Osteoblast (primary cell): Measurements from ENCODE around the gene CACNA1C. TPM values are rescaled to one million over a fixed set of nuclear protein-coding genes. Genes with fewer than 3 reads are reported as not detected.
A peak's percentile ranks its signal among the peaks of the same experiment; 100 is the strongest.

ENCODE experiments used
- DNase-seq: peaks from one replicate; pipeline ENCODE4 v3.0.0; 2011; ENCODE audit warnings: low spot score, mixed read lengths; ENCODE audit not compliant: insufficient read length; ENCODE audit errors: missing footprints
- H2AFZ ChIP-seq: 2 replicates; pipeline ENCODE4 v1.6.0; 2011; ENCODE audit warnings: mild to moderate bottlenecking, low read length
- H3K27ac ChIP-seq: 2 replicates; pipeline ENCODE4 v1.5.1; 2011; ENCODE audit warnings: mild to moderate bottlenecking, low read depth, low read length, moderate library complexity
- H3K27me3 ChIP-seq: 2 replicates; pipeline ENCODE4 v1.6.0; 2012; ENCODE audit warnings: mild to moderate bottlenecking, control low read depth, inconsistent platforms, low read length, moderate library complexity; ENCODE audit not compliant: insufficient read depth
- H3K36me3 ChIP-seq: 2 replicates; pipeline ENCODE4 v1.5.1; 2011; ENCODE audit warnings: mild to moderate bottlenecking, low read length, control low read depth, moderate library complexity; ENCODE audit not compliant: insufficient read depth
- H3K4me1 ChIP-seq: 2 replicates; pipeline ENCODE4 v1.5.1; 2011; ENCODE audit warnings: mild to moderate bottlenecking, low read length, control low read depth, moderate library complexity; ENCODE audit not compliant: insufficient read depth
- H3K4me2 ChIP-seq: 2 replicates; pipeline ENCODE4 v1.6.0; 2011; ENCODE audit warnings: mild to moderate bottlenecking, low read length; ENCODE audit not compliant: insufficient read depth
- H3K4me3 ChIP-seq: fragments of 200-600 bp; sonication (generic); 3 replicates; pipeline ENCODE4 v1.5.1; 2012; ENCODE audit warnings: mild to moderate bottlenecking, low read length, inconsistent platforms; ENCODE audit not compliant: insufficient read depth
- H3K79me2 ChIP-seq: 2 replicates; pipeline ENCODE4 v1.6.0; 2012; ENCODE audit warnings: mild to moderate bottlenecking, low read length, control low read depth, inconsistent platforms; ENCODE audit not compliant: insufficient read depth
- H3K9me3 ChIP-seq: 2 replicates; pipeline ENCODE4 v1.5.1; 2011; ENCODE audit warnings: low read depth, low read length, control low read depth
- H4K20me1 ChIP-seq: 2 replicates; pipeline ENCODE4 v1.6.0; 2012; ENCODE audit warnings: mild to moderate bottlenecking, low read length, control low read depth; ENCODE audit not compliant: insufficient read depth
- CTCF ChIP-seq: IDR thresholded peaks from 2 replicates; pipeline ENCODE4 v1.5.1; 2011; ENCODE audit warnings: mild to moderate bottlenecking, low read depth, low read length, moderate library complexity; ENCODE audit errors: extremely low read depth
- total RNA-seq: library from RNA; depleted of rRNA; stranded (reverse); fragments of >200 nt; gene quantifications from 2 replicates; pipeline ENCODE4 v1.2.3, GENCODE V29; 2012

CACNA1C gene
- total RNA-seq, 1 donor: 19.2 TPM

GRCh38 chr12:2578772-2579171 lies 526.0 kb downstream of the CACNA1C start:
- peaks cover 17% of the 10 kb centered on the region for H3K4me1 ChIP-seq
- no peaks in the 10 kb centered on the region for H3K27me3 ChIP-seq
- no peaks in the 10 kb centered on the region for H4K20me1 ChIP-seq
- no peaks in the 10 kb centered on the region for H3K79me2 ChIP-seq
- no peak overlapping the region for H2AFZ ChIP-seq
- no peak overlapping the region for H3K27ac ChIP-seq
- no peaks in the 10 kb centered on the region for H3K9me3 ChIP-seq
- no peak overlapping the region for H3K4me3 ChIP-seq
- peaks cover 4% of the 10 kb centered on the region for H3K36me3 ChIP-seq
- H3K4me2 ChIP-seq: no peak overlapping the region
- no peak for TF ChIP-seq CTCF
- no peak for DNase-seq

- no peak overlapping the region for H2AFZ ChIP-seq
- DNase-seq: peak; percentile 98
- H4K20me1 ChIP-seq: no peaks in the 10 kb centered on the region
- H3K36me3 ChIP-seq: peaks cover 11% of the 10 kb centered on the region
- H3K27me3 ChIP-seq: no peaks in the 10 kb centered on the region
- H3K4me3 ChIP-seq: no peak overlapping the region
- TF ChIP-seq CTCF: no peak
- H3K79me2 ChIP-seq: no peaks in the 10 kb centered on the region
- peaks cover 17% of the 10 kb centered on the region for H3K4me1 ChIP-seq
- H3K9me3 ChIP-seq: no peaks in the 10 kb centered on the region
- peak overlapping the region; percentile 59 for H3K27ac ChIP-seq
- H3K4me2 ChIP-seq: no peak overlapping the region
Observed at GRCh38 chr12:2580821-2581220, 528.0 kb downstream of the CACNA1C start.

GRCh38 chr12:2581293-2582045 lies 528.7 kb downstream of the CACNA1C start:
- no peak overlapping the region for H3K4me2 ChIP-seq
- peak; percentile 56 for DNase-seq
- H4K20me1 ChIP-seq: no peaks in the 10 kb centered on the region
- no peaks in the 10 kb centered on the region for H3K79me2 ChIP-seq
- no peak overlapping the region for H2AFZ ChIP-seq
- TF ChIP-seq CTCF: no peak
- no peak overlapping the region for H3K4me3 ChIP-seq
- H3K27ac ChIP-seq: no peak overlapping the region
- no peaks in the 10 kb centered on the region for H3K9me3 ChIP-seq
- no peaks in the 10 kb centered on the region for H3K27me3 ChIP-seq
- H3K36me3 ChIP-seq: peaks cover 11% of the 10 kb centered on the region
- peaks cover 17% of the 10 kb centered on the region for H3K4me1 ChIP-seq

GRCh38 chr12:2582631-2583030 lies 529.8 kb downstream of the CACNA1C start:
- peak overlapping the region; percentile 36 for H3K27ac ChIP-seq
- H4K20me1 ChIP-seq: no peaks in the 10 kb centered on the region
- H3K27me3 ChIP-seq: no peaks in the 10 kb centered on the region
- peak overlapping the region; percentile 74 for H3K4me2 ChIP-seq
- no peaks in the 10 kb centered on the region for H3K79me2 ChIP-seq
- peaks cover 7% of the 10 kb centered on the region for H3K36me3 ChIP-seq
- H3K4me3 ChIP-seq: peak overlapping the region; percentile 52
- H2AFZ ChIP-seq: no peak overlapping the region
- TF ChIP-seq CTCF: no peak
- DNase-seq: peak; percentile 93
- H3K4me1 ChIP-seq: peaks cover 17% of the 10 kb centered on the region
- H3K9me3 ChIP-seq: no peaks in the 10 kb centered on the region
